HG03558 (cell line): ENCODE results near the gene EDEM1.

Experiments used
- ATAC-seq: cut with Tn5 transposase; IDR thresholded peaks from one replicate; pipeline ENCODE4 v1.9.1; 2021; ENCODE audit warnings: moderate number of reproducible peaks; ENCODE audit not compliant: unreplicated experiment; ENCODE audit errors: extremely low read depth

The EDEM1 gene

GRCh38 chr3:5264093-5264600, 76.6 kb downstream of the EDEM1 start:
- no peak for ATAC-seq

- no peak for ATAC-seq
Measured at GRCh38 chr3:5264896-5265770, 77.6 kb downstream of the EDEM1 start.

DNA sequence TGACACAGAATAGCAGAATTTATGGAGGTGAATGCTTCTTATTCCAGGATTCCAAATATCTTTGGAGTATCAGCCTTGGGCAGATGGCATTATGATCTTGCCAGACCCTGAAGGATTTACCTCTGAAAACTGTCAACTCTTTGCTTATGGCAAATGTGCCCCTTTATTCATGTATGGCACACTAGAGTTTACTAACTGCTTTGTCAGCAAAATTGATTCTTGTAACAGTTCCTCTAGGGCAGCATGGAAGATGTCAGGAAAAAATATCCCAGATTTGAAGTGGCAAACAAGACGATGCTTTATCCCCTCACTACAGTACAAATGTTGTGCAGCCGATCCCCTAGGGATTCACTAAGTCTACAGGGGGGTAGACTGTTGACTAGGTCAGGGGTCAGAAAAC, 79.7 kb downstream of the EDEM1 start:
- ATAC-seq = no peak

- ATAC-seq = no peak
Measured at GRCh38 chr3:5267889-5268288, 80.4 kb downstream of the EDEM1 start.
